AG09319 (cell line): ENCODE data around the gene C9orf40.

Experiments
- DNase-seq: peaks from one replicate; pipeline ENCODE4 v3.0.0-alpha.2; 2010; ENCODE audit warnings: low read depth; ENCODE audit errors: extremely low read depth
- CTCF ChIP-seq: IDR thresholded peaks from 2 replicates; pipeline ENCODE4 v1.5.1; 2011; ENCODE audit warnings: low read depth, mild to moderate bottlenecking, inconsistent platforms, low read length, moderate library complexity

The C9orf40 gene

GRCh38 chr9:74907085-74907484 is 45.6 kb downstream of the C9orf40 start:
- DNase-seq, result no peak
- TF ChIP-seq CTCF, result no peak

- DNase-seq, result no peak
These were observed 51.7 kb downstream of the C9orf40 start for GRCh38 chr9:74901001-74901400.

More at GRCh38 chr9:74901001-74901400, 51.7 kb downstream of the C9orf40 start:
- no peak for TF ChIP-seq CTCF
